Thoracic aorta (tissue), 2 donors: ENCODE results near the gene TMEM156. TPM values are rescaled to one million over a fixed set of nuclear protein-coding genes. Genes with fewer than 3 reads are reported as not detected.

Source experiments
- ATAC-seq: fragments of 150-250 bp; one replicate; pipeline ENCODE4 v1.8.0; 2017; ENCODE audit warnings: low read depth; ENCODE audit not compliant: insufficient number of reproducible peaks, low FRiP score
- DNase-seq: peaks from one replicate; pipeline ENCODE4 v3.0.0-alpha.2; 2020; ENCODE audit warnings: low spot score
- H3K27ac ChIP-seq, 2 donors: fragments of 200-600 bp; sonication (generic); 1 replicate in 1 of 2; 2 replicates in 1 of 2; pipeline ENCODE4 v1.5.1; 2016; ENCODE audit warnings: mild to moderate bottlenecking in 2 of 2, moderate library complexity in 2 of 2
- H3K27me3 ChIP-seq: fragments of 200-600 bp; sonication (generic); replicated peaks from 2 replicates; pipeline ENCODE4 v1.6.0; 2016; ENCODE audit warnings: mild to moderate bottlenecking; ENCODE audit not compliant: insufficient read depth
- H3K36me3 ChIP-seq: fragments of 200-600 bp; sonication (generic); one replicate; pipeline ENCODE4 v1.5.1; 2016
- H3K4me1 ChIP-seq, 2 donors: fragments of 200-600 bp; sonication (generic); 1 replicate in 1 of 2; 2 replicates in 1 of 2; pipeline versions ENCODE4 v1.5.1 to v1.6.0; 2016; ENCODE audit warnings: low read depth in 2 of 2, mild to moderate bottlenecking in 1 of 2; ENCODE audit not compliant: control insufficient read depth in 1 of 2
- H3K4me3 ChIP-seq: fragments of 200-600 bp; sonication (generic); 2 replicates; pipeline ENCODE4 v1.5.1; 2016; ENCODE audit warnings: mild to moderate bottlenecking
- H3K9me3 ChIP-seq: fragments of 200-600 bp; sonication (generic); 2 replicates; pipeline ENCODE4 v1.5.1; 2016
- total RNA-seq, 2 donors: library from RNA; depleted of rRNA; stranded (reverse); fragments of >200 nt; gene quantifications; one replicate each; pipeline versions ENCODE4 v1.1.0 to v1.2.3, GENCODE V29; 2016
- TF ChIP-seq, protein P1 (sequence below): fragments of 200-600 bp; sonication (generic); IDR thresholded peaks from one replicate; pipeline ENCODE4 v1.5.1; 2019; ENCODE audit warnings: antibody characterized with exemption

Gene TMEM156
- total RNA-seq, 2 donors from 2014 or later = not detected

DNA sequence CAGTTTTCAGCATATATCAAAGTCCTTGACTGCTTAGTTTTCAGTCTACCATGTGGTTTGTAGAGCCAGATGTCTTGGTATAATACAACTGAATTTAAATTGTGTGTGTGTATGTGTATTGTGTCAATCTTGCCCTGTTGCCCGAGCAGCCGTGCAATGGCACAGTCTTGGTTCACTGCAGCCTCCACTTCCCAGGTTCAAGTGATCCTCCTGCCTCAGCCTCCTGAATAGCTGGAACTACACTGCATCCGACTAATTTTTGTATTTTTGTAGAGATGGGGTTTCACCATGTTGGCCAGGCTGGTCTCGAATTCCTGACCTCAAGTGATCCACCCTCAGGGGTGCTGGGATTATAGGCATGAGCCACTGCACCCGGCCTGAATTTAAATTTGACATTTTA lies 23.8 kb upstream of the TMEM156 start:
- Histone ChIP-seq H3K36me3 (no peaks in the 10 kb centered on the region), H3K27ac (no peak overlapping the region), H3K4me3 (no peak overlapping the region), H3K27me3 (no peaks in the 10 kb centered on the region), H3K9me3 (no peaks in the 10 kb centered on the region), H3K4me1 (no peaks in the 10 kb centered on the region)
- TF ChIP-seq, protein P1, sequence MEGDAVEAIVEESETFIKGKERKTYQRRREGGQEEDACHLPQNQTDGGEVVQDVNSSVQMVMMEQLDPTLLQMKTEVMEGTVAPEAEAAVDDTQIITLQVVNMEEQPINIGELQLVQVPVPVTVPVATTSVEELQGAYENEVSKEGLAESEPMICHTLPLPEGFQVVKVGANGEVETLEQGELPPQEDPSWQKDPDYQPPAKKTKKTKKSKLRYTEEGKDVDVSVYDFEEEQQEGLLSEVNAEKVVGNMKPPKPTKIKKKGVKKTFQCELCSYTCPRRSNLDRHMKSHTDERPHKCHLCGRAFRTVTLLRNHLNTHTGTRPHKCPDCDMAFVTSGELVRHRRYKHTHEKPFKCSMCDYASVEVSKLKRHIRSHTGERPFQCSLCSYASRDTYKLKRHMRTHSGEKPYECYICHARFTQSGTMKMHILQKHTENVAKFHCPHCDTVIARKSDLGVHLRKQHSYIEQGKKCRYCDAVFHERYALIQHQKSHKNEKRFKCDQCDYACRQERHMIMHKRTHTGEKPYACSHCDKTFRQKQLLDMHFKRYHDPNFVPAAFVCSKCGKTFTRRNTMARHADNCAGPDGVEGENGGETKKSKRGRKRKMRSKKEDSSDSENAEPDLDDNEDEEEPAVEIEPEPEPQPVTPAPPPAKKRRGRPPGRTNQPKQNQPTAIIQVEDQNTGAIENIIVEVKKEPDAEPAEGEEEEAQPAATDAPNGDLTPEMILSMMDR = no peak
- DNase-seq (no peak), ATAC-seq (no peak)

DNA sequence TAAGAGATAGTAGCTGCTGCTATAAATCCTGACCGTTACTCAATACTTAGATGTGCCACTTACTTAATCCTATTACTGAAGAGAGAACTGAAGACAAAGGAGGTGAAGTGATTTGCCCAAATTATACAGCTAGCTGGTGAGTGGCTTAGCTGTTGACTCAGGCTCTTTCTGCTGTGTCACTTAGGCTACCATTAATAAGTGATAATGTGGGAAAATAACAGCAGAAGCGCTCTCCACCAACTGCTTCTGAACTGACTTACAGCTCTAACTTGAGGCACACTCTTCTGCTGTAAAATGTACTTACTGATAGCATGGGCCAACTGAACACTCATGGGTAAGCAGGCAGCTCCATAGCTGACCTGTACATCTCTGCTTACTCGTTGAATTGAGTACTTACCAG lies 22.3 kb upstream of the TMEM156 start:
- Histone ChIP-seq H3K4me1 (no peaks in the 10 kb centered on the region), H3K27ac (no peak overlapping the region), H3K4me3 (no peak overlapping the region), H3K36me3 (no peaks in the 10 kb centered on the region), H3K9me3 (no peaks in the 10 kb centered on the region), H3K27me3 (no peaks in the 10 kb centered on the region)
- no peak for ATAC-seq
- TF ChIP-seq, protein P1 = no peak
- DNase-seq = no peak

DNA sequence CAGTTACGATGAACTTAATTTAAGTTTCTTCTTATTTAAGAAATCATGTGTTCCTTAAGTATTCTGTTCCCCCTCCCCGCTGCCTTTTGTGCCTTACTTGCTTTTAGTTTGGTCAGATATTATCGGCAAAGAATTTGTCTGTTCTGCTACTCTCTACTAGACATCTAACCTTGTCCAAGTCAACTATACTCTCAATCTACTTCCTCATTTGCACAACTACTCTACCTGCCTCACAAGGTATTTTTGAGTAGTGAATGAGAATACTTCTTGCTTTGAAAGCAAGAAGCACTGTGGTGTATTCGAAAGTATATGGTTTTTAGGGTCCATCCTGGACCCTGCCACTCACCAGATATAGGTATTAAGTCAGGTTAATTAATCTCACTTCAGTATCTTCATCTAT lies 21.8 kb upstream of the TMEM156 start:
- H3K4me1 ChIP-seq = no peaks in the 10 kb centered on the region
- H3K36me3 ChIP-seq = no peaks in the 10 kb centered on the region
- H3K27ac ChIP-seq = no peak overlapping the region
- no peak overlapping the region for H3K4me3 ChIP-seq
- TF ChIP-seq, protein P1 = no peak
- no peaks in the 10 kb centered on the region for H3K27me3 ChIP-seq
- ATAC-seq (no peak), DNase-seq (no peak)
- no peaks in the 10 kb centered on the region for H3K9me3 ChIP-seq

DNA sequence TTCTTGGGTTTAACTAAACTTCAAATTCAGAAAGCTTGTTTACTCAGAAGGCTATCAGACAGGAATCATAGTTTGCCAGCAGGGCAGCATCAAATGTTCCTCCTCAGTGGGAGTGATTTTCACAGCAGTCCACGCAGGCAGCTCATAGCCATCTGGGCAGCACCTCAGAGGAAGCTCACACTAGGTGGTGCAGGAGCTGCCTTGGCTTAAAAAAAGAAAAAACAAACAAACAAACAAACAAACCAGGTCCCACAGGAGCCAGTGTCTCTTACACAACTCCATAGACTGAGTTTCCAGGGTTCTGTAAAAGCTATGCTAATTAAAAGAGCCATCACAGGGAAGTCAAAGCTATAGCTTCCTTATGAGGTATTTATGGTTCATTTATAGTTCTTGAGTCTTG lies 19.3 kb upstream of the TMEM156 start:
- H3K27ac ChIP-seq = no peak overlapping the region
- H3K4me1 ChIP-seq = peaks cover 0 to 11% of the 10 kb centered on the region in 2 donors
- no peaks in the 10 kb centered on the region for H3K27me3 ChIP-seq
- ATAC-seq (no peak), DNase-seq (no peak)
- no peaks in the 10 kb centered on the region for H3K36me3 ChIP-seq
- TF ChIP-seq, protein P1 = no peak
- H3K4me3 ChIP-seq = no peak overlapping the region
- H3K9me3 ChIP-seq = no peaks in the 10 kb centered on the region

DNA sequence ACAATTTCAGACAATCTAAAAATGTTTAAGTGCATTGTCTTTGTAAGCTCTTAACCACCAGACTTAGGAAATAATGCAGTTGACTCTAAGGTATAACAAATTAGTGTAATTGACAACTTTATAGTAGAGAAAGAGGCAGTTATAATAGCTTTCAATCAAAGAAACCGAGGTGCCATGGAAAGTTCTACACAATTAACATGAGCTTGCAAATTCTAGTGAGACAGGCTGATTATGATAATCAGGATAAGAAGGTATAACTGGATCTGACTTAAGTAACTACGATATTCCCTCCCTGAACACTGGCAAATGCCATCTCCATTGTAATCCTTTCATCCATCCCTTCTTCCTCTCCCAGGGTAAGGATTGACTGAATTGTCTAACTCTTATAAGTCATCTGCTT lies 18.4 kb upstream of the TMEM156 start:
- ATAC-seq (no peak), DNase-seq (no peak)
- no peak overlapping the region for H3K27ac ChIP-seq

More for the DNA sequence above, 18.4 kb upstream of the TMEM156 start:
- peaks cover 0 to 15% of the 10 kb centered on the region in 2 donors for H3K4me1 ChIP-seq
- no peaks in the 10 kb centered on the region for H3K27me3 ChIP-seq
- TF ChIP-seq, protein P1 = no peak
- H3K36me3 ChIP-seq = no peaks in the 10 kb centered on the region
- H3K4me3 ChIP-seq = no peak overlapping the region
- H3K9me3 ChIP-seq = no peaks in the 10 kb centered on the region
